ENCODE data around the gene NUP50.
A peak's percentile ranks its signal among the peaks of the same experiment; 100 is the strongest.

Gene NUP50

GRCh38 chr22:45211848-45212247 lies 48.1 kb downstream of the NUP50 start:
- ATAC-seq: peak; percentile 36
- TF ChIP-seq CSRNP3 (CRISPR knock-in tag; IDR thresholded peaks at IDR 0.05) (no peak), ISL1 (CRISPR knock-in tag; IDR thresholded peaks at IDR 0.05) (no peak), ZC3H10 (CRISPR knock-in tag; IDR thresholded peaks at IDR 0.05) (no peak), ZFP30 (CRISPR knock-in tag; IDR thresholded peaks at IDR 0.05) (no peak), TCF4 (CRISPR knock-in tag; IDR thresholded peaks at IDR 0.05; ENCODE audit: borderline replicate concordance) (no peak), OSR1 (CRISPR knock-in tag; IDR thresholded peaks at IDR 0.05) (no peak), ZNF8 (CRISPR knock-in tag; IDR thresholded peaks at IDR 0.05) (no peak), POU6F1 (CRISPR knock-in tag; IDR thresholded peaks at IDR 0.05; ENCODE audit: borderline replicate concordance, low read depth) (no peak), CSDC2 (CRISPR knock-in tag; IDR thresholded peaks at IDR 0.05) (no peak), ZNF70 (CRISPR knock-in tag; IDR thresholded peaks at IDR 0.05) (no peak), PATZ1 (CRISPR knock-in tag; IDR thresholded peaks at IDR 0.05; ENCODE audit: borderline replicate concordance) (no peak), RARB (CRISPR knock-in tag; IDR thresholded peaks at IDR 0.05) (no peak), ZNF565 (CRISPR knock-in tag; conservative IDR thresholded peaks at IDR 0.05; ENCODE audit: low read depth) (no peak), SNAI2 (CRISPR knock-in tag; IDR thresholded peaks at IDR 0.05) (no peak), ESRRG (CRISPR knock-in tag; IDR thresholded peaks at IDR 0.05) (no peak), ZFP3 (CRISPR knock-in tag; IDR thresholded peaks at IDR 0.05) (no peak), BACH2 (CRISPR knock-in tag; IDR thresholded peaks at IDR 0.05; ENCODE audit: borderline replicate concordance) (no peak)

- TF ChIP-seq PATZ1 (CRISPR knock-in tag; IDR thresholded peaks at IDR 0.05; ENCODE audit: borderline replicate concordance): peak; percentile 51; the same call in 1 of the 2 replicates
- no peak for TF ChIP-seq SNAI2 (CRISPR knock-in tag; IDR thresholded peaks at IDR 0.05)
- ATAC-seq: peak; percentile 83
Measured at GRCh38 chr22:45212306-45212709, 48.6 kb downstream of the NUP50 start.

GRCh38 chr22:45212992-45213751 lies 49.4 kb downstream of the NUP50 start:
- TF ChIP-seq TOX (CRISPR knock-in tag; IDR thresholded peaks at IDR 0.05; ENCODE audit: borderline replicate concordance): no peak
- TF ChIP-seq ZC3H10 (CRISPR knock-in tag; IDR thresholded peaks at IDR 0.05): no peak
- TF ChIP-seq PPARA (CRISPR knock-in tag; IDR thresholded peaks at IDR 0.05; ENCODE audit: borderline replicate concordance): no peak
- no peak for TF ChIP-seq PATZ1 (CRISPR knock-in tag; IDR thresholded peaks at IDR 0.05; ENCODE audit: borderline replicate concordance)
- TF ChIP-seq CSRNP3 (CRISPR knock-in tag; IDR thresholded peaks at IDR 0.05): no peak
- peak; percentile 55 for ATAC-seq
